SK-N-SH (cell line): ENCODE data around the gene UBE3B.

Source experiments
- EP300 ChIP-seq, 2 experiments: IDR thresholded peaks; 2 replicates each; pipeline versions ENCODE4 v1.4.0 to v1.6.1; 2012; ENCODE audit warnings: borderline replicate concordance in 1 of 2, low read depth in 1 of 2, low read length in 1 of 2
- MXI1 ChIP-seq: IDR thresholded peaks from 2 replicates; pipeline ENCODE4 v1.6.1; 2012; ENCODE audit warnings: mild to moderate bottlenecking, low read depth, low read length, improper control_type of control experiment
- TF ChIP-seq, protein P1 (sequence below): fragments of 200-600 bp; sonication (generic); IDR thresholded peaks from 2 replicates; pipeline ENCODE4 v1.6.1; 2017; ENCODE audit warnings: antibody characterized with exemption, mild to moderate bottlenecking, moderate library complexity
- TF ChIP-seq, protein P2 (sequence below): IDR thresholded peaks from 2 replicates; pipeline ENCODE4 v1.6.1; 2012; ENCODE audit warnings: mild to moderate bottlenecking, low read depth, low read length, moderate library complexity
- TF ChIP-seq, protein P3 (sequence below): IDR thresholded peaks from 2 replicates; pipeline ENCODE4; 2012

DNA sequence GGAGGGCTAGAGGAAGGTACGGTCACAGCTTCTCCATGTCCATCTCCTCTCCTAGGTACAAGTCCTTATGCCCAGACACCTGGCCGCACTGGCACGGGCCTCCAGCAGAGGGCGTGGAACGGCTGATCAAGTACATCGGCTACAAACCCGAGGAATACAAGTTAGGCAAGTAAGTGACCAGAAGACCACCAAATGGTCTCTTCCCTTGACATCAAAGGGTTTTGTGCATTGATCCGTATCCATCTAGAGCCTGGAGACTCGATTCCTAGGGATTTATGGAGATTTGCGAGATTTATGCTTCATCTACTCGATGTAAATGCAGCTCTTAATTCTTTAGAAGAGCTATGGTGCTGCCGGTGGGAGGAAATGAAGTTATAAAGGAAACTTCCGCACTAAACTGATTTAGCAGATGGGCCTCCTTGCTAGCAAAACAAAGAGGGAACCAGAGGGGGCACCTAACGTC lies 44.6 kb upstream of the UBE3B start:
- TF ChIP-seq EP300 (IDR thresholded peaks at IDR 0.05; ENCODE audit: borderline replicate concordance in 1 of 2, low read depth in 1 of 2, low read length in 1 of 2) (no peak), MXI1 (no peak)
- TF ChIP-seq, protein P1, sequence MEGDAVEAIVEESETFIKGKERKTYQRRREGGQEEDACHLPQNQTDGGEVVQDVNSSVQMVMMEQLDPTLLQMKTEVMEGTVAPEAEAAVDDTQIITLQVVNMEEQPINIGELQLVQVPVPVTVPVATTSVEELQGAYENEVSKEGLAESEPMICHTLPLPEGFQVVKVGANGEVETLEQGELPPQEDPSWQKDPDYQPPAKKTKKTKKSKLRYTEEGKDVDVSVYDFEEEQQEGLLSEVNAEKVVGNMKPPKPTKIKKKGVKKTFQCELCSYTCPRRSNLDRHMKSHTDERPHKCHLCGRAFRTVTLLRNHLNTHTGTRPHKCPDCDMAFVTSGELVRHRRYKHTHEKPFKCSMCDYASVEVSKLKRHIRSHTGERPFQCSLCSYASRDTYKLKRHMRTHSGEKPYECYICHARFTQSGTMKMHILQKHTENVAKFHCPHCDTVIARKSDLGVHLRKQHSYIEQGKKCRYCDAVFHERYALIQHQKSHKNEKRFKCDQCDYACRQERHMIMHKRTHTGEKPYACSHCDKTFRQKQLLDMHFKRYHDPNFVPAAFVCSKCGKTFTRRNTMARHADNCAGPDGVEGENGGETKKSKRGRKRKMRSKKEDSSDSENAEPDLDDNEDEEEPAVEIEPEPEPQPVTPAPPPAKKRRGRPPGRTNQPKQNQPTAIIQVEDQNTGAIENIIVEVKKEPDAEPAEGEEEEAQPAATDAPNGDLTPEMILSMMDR, result peak; percentile 80
- TF ChIP-seq, protein P2, sequence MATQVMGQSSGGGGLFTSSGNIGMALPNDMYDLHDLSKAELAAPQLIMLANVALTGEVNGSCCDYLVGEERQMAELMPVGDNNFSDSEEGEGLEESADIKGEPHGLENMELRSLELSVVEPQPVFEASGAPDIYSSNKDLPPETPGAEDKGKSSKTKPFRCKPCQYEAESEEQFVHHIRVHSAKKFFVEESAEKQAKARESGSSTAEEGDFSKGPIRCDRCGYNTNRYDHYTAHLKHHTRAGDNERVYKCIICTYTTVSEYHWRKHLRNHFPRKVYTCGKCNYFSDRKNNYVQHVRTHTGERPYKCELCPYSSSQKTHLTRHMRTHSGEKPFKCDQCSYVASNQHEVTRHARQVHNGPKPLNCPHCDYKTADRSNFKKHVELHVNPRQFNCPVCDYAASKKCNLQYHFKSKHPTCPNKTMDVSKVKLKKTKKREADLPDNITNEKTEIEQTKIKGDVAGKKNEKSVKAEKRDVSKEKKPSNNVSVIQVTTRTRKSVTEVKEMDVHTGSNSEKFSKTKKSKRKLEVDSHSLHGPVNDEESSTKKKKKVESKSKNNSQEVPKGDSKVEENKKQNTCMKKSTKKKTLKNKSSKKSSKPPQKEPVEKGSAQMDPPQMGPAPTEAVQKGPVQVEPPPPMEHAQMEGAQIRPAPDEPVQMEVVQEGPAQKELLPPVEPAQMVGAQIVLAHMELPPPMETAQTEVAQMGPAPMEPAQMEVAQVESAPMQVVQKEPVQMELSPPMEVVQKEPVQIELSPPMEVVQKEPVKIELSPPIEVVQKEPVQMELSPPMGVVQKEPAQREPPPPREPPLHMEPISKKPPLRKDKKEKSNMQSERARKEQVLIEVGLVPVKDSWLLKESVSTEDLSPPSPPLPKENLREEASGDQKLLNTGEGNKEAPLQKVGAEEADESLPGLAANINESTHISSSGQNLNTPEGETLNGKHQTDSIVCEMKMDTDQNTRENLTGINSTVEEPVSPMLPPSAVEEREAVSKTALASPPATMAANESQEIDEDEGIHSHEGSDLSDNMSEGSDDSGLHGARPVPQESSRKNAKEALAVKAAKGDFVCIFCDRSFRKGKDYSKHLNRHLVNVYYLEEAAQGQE, result no peak
- TF ChIP-seq, protein P3, sequence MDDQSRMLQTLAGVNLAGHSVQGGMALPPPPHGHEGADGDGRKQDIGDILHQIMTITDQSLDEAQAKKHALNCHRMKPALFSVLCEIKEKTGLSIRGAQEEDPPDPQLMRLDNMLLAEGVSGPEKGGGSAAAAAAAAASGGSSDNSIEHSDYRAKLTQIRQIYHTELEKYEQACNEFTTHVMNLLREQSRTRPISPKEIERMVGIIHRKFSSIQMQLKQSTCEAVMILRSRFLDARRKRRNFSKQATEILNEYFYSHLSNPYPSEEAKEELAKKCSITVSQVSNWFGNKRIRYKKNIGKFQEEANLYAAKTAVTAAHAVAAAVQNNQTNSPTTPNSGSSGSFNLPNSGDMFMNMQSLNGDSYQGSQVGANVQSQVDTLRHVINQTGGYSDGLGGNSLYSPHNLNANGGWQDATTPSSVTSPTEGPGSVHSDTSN, result no peak
